H1 (cell line): ENCODE data around the gene NIFK. TPM values are rescaled to one million over a fixed set of nuclear protein-coding genes. Genes with fewer than 3 reads are reported as not detected.

Experiments
- ASH2L ChIP-seq: fragments of 200-600, 300-600 bp; sonication (generic); IDR thresholded peaks from one replicate; pipeline ENCODE4 v1.7.1; 2017; ENCODE audit warnings: low read length
- ATF3 ChIP-seq: IDR thresholded peaks from 2 replicates; pipeline ENCODE4 v1.6.1; 2011; ENCODE audit warnings: low read depth, mild to moderate bottlenecking, low read length; ENCODE audit not compliant: insufficient read depth
- CBX5 ChIP-seq: fragments of 300-800, 300-1000 bp; sonication (generic); IDR thresholded peaks from 2 replicates; pipeline ENCODE4 v1.7.1; 2016; ENCODE audit warnings: antibody characterized with exemption, low read length, low read depth
- CEBPB ChIP-seq: IDR thresholded peaks from 2 replicates; pipeline ENCODE4 v1.6.1; 2012; ENCODE audit warnings: low read depth, low read length
- E2F6 ChIP-seq: IDR thresholded peaks from 2 replicates; pipeline ENCODE4 v1.6.1; 2012; ENCODE audit warnings: inconsistent platforms
- EGR1 ChIP-seq: IDR thresholded peaks from 2 replicates; pipeline ENCODE4 v1.6.1; 2011; ENCODE audit warnings: low read depth, low read length, borderline replicate concordance
- EP300 ChIP-seq, 2 experiments: IDR thresholded peaks; 1 replicate in 1 of 2; 2 replicates in 1 of 2; pipeline ENCODE4 v1.6.1; 2011 to 2012; ENCODE audit warnings: low read depth in 2 of 2, low read length in 2 of 2, mild to moderate bottlenecking in 2 of 2, borderline replicate concordance in 1 of 2, inconsistent platforms in 1 of 2, moderate library complexity in 1 of 2
- FOSL1 ChIP-seq: IDR thresholded peaks from 2 replicates; pipeline ENCODE4 v1.6.1; 2011; ENCODE audit warnings: mild to moderate bottlenecking, low read depth, low read length, moderate library complexity; ENCODE audit not compliant: insufficient read depth
- GTF2F1 ChIP-seq: IDR thresholded peaks from 2 replicates; pipeline ENCODE4 v1.6.1; 2012; ENCODE audit warnings: low read depth, low read length, improper control_type of control experiment, borderline replicate concordance
- HDAC2 ChIP-seq, 2 experiments: fragments of 300-600 bp in 1 of 2; sonication (generic) in 1 of 2; IDR thresholded peaks; 2 replicates each; pipeline ENCODE4 v1.6.1; 2011 to 2012; ENCODE audit warnings: low read depth in 2 of 2, low read length in 2 of 2, mild to moderate bottlenecking in 2 of 2, moderate library complexity in 2 of 2, borderline replicate concordance in 1 of 2, inconsistent platforms in 1 of 2
- JUN ChIP-seq: IDR thresholded peaks from 2 replicates; pipeline ENCODE4 v1.6.1; 2011; ENCODE audit warnings: low read depth, mild to moderate bottlenecking, improper control_type of control experiment, low read length
- JUND ChIP-seq: IDR thresholded peaks from 2 replicates; pipeline ENCODE4 v1.6.1; 2011; ENCODE audit warnings: mild to moderate bottlenecking, improper control_type of control experiment, low read length
- KDM1A ChIP-seq: fragments of 200-600, 300-600 bp; sonication (generic); IDR thresholded peaks from 2 replicates; pipeline ENCODE4 v1.7.1; 2016; ENCODE audit warnings: mild to moderate bottlenecking, low read length, borderline replicate concordance
- MAFK ChIP-seq: IDR thresholded peaks from 2 replicates; pipeline ENCODE4 v1.6.1; 2012; ENCODE audit warnings: low read depth, mild to moderate bottlenecking, improper control_type of control experiment, low read length
- NANOG ChIP-seq: IDR thresholded peaks from 2 replicates; pipeline ENCODE4 v1.6.1; 2011; ENCODE audit warnings: low read length, low read depth, mild to moderate bottlenecking, inconsistent platforms; ENCODE audit not compliant: insufficient read depth, poor library complexity, severe bottlenecking
- PHF8 ChIP-seq: fragments of 200-600 bp; sonication (generic); conservative IDR thresholded peaks from 2 replicates; pipeline ENCODE4 v1.7.1; 2012; ENCODE audit warnings: low read depth, mild to moderate bottlenecking, inconsistent platforms, low read length, moderate library complexity
- SIX5 ChIP-seq: IDR thresholded peaks from 2 replicates; pipeline ENCODE4 v1.6.1; 2011; ENCODE audit warnings: mild to moderate bottlenecking, low read depth, low read length
- SP2 ChIP-seq: IDR thresholded peaks from 2 replicates; pipeline ENCODE4 v1.6.1; 2012; ENCODE audit warnings: mild to moderate bottlenecking, low read length, inconsistent platforms
- SP4 ChIP-seq: IDR thresholded peaks from 2 replicates; pipeline ENCODE4 v1.6.1; 2012; ENCODE audit warnings: low read length, inconsistent platforms
- TBP ChIP-seq: IDR thresholded peaks from 2 replicates; pipeline ENCODE4 v1.6.1; 2011; ENCODE audit warnings: low read depth, low read length, improper control_type of control experiment
- USF2 ChIP-seq: IDR thresholded peaks from 2 replicates; pipeline ENCODE4 v1.6.1; 2011; ENCODE audit warnings: low read length, improper control_type of control experiment
- polyA plus RNA-seq, 7 experiments: library from polyadenylated mRNA; depleted of rRNA in 3 of 7; stranded (reverse) in 5 of 7; unstranded in 2 of 7; fragments of >200 nt in 5 of 7; fragments of 200-250 nt in 2 of 7; gene quantifications; 1 replicate in 5 of 7; 2 replicates in 1 of 7; 4 replicates in 1 of 7; pipeline versions ENCODE4 v1.2.1 to v1.2.3, GENCODE V29; 2011 to 2013; ENCODE audit warnings: missing spikeins in 2 of 7, mixed read lengths in 2 of 7
- total RNA-seq: library from RNA; stranded (reverse); fragmentation: NEBNext Ultra II Directional; extraction: Animal tissue kit (Norgen Biotek cat#: 25700); gene quantifications from 2 replicates; pipeline ENCODE4 v1.2.1, GENCODE V29; 2021

The NIFK gene
- total and polyA plus RNA-seq, 2 of the 8 experiments (the other 6 are each of a cell fraction or from before 2014, with no cell fraction given): 24.4 to 117 TPM

- peak; percentile 82 for TF ChIP-seq USF2
- TF ChIP-seq E2F6: peak; percentile 69
- TF ChIP-seq NANOG: peak; percentile 12
- TF ChIP-seq SP4: peak; percentile 99
- TF ChIP-seq EP300 (IDR thresholded peaks at IDR 0.05; ENCODE audit: borderline replicate concordance in 1 of 2, low read depth in 2 of 2, low read length in 2 of 2): 0 out of 3 replicates have a peak, but pooled peaks of 1 of the 2 experiments have one; percentile 12
- TF ChIP-seq MAFK: no peak
- no peak for TF ChIP-seq SP2
- TF ChIP-seq SIX5: peak; percentile 41; the same call in 1 of the 2 replicates
- peak; percentile 97 for TF ChIP-seq ATF3
- peak; percentile 70; the same call in 1 of the 2 replicates for TF ChIP-seq JUND
- TF ChIP-seq FOSL1: no peak
- no peak for TF ChIP-seq JUN
- TF ChIP-seq PHF8: peak; percentile 87
- no peak for TF ChIP-seq CBX5
- peak; percentile 1 to 58; a peak in 2 of 4 replicates for TF ChIP-seq HDAC2 (IDR thresholded peaks at IDR 0.05; ENCODE audit: borderline replicate concordance in 1 of 2, low read depth in 2 of 2, low read length in 2 of 2)
- peak; percentile 70; the same call in 1 of the 2 replicates for TF ChIP-seq EGR1
- TF ChIP-seq ASH2L: peak; percentile 100
- no peak for TF ChIP-seq GTF2F1
- TF ChIP-seq TBP: peak; percentile 86
- peak; percentile 63 for TF ChIP-seq CEBPB
- TF ChIP-seq KDM1A: no peak
Observed at GRCh38 chr2:121755237-121756111, 18.8 kb upstream of the NIFK start, which contains the start of gene TSN (continued).
